Lower leg skin (tissue), 4 donors: ENCODE data around the gene RSKR. TPM values are rescaled to one million over a fixed set of nuclear protein-coding genes. Genes with fewer than 3 reads are reported as not detected.
"Not testable (repeated sequence)": the region's sequence is repeated elsewhere in the genome, so short reads cannot be mapped to it uniquely, and the experiment has no call there.

ENCODE experiments used
- DNase-seq, 2 donors: peaks; one replicate each; pipeline ENCODE4 v3.0.0-alpha.2; 2019; ENCODE audit warnings: low spot score in 2 of 2
- H3K4me3 ChIP-seq: fragments of 200-600 bp; sonication (generic); 2 replicates; pipeline ENCODE4 v1.5.1; 2017; ENCODE audit warnings: mild to moderate bottlenecking, low read depth; ENCODE audit not compliant: poor library complexity, severe bottlenecking
- CTCF ChIP-seq, 3 donors: fragments of 450-650 bp; IDR thresholded peaks; one replicate each; pipeline ENCODE4 v1.5.1; 2016; ENCODE audit warnings: antibody characterized with exemption in 3 of 3, mild to moderate bottlenecking in 3 of 3, moderate library complexity in 2 of 3
- POLR2A ChIP-seq, 2 donors: fragments of 450-650 bp; IDR thresholded peaks; one replicate each; pipeline ENCODE4 v1.6.1; 2016 to 2017; ENCODE audit warnings: antibody characterized with exemption in 2 of 2, mild to moderate bottlenecking in 1 of 2, moderate library complexity in 1 of 2
- WGBS, 2 donors: methylation state at CpG; one replicate each; pipeline ENCODE4 v1.1.5; 2018; 5-methylcytosine and 5-hydroxymethylcytosine counted together
- intact Hi-C: fragments of 100-400 bp; cut with DNase I; formaldehyde crosslinking; loops from one replicate; pipeline ENCODE4 v1.15.0; 2023; ENCODE audit warnings: low total_unique reads
- total RNA-seq, 4 donors: library from RNA; depleted of rRNA; stranded (reverse); fragments of >200 nt; gene quantifications; one replicate each; pipeline ENCODE4 v1.1.0, GENCODE V29; 2016

Gene RSKR
- total RNA-seq, 4 donors from 2014 or later = 6.7 to 8.7 (median 6.9) TPM

- intact Hi-C loops = no loop called here
- no peak for TF ChIP-seq POLR2A (IDR thresholded peaks at IDR 0.05)
- TF ChIP-seq CTCF (IDR thresholded peaks at IDR 0.05) = no peak
- 95 to 99% methylated on average over 8 of the region's 8 CpGs for WGBS, 2 donors
- no peak for DNase-seq
- H3K4me3 ChIP-seq = no peak overlapping the region
Observed at GRCh38 chr17:28578246-28579195, 35.5 kb downstream of the RSKR start.

DNA sequence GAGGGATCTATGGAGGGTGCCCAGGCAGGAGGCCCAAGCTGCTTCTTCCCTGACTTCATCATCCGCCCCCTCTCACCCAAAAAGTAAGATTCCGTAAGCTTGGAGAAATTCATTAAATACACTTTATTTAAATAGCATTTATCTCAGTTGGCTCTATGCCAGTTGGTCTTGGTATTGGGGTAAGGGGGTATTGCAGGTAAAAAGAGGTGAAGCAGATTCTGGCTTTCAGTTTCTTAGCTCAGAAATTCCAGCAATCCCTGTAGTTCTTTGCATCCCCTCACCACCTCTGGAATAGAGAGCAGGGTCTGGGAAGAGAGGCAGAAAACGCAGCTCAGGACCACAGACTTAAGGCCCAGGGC is 36.5 kb downstream of the RSKR start:
- WGBS, 2 donors = 96 to 97% methylated on average over 3 of the region's 3 CpGs
- TF ChIP-seq POLR2A (IDR thresholded peaks at IDR 0.05) = no peak
- TF ChIP-seq CTCF (IDR thresholded peaks at IDR 0.05) = no peak
- intact Hi-C loops = no loop called here
- no peak for DNase-seq
- H3K4me3 ChIP-seq = no peak overlapping the region

DNA sequence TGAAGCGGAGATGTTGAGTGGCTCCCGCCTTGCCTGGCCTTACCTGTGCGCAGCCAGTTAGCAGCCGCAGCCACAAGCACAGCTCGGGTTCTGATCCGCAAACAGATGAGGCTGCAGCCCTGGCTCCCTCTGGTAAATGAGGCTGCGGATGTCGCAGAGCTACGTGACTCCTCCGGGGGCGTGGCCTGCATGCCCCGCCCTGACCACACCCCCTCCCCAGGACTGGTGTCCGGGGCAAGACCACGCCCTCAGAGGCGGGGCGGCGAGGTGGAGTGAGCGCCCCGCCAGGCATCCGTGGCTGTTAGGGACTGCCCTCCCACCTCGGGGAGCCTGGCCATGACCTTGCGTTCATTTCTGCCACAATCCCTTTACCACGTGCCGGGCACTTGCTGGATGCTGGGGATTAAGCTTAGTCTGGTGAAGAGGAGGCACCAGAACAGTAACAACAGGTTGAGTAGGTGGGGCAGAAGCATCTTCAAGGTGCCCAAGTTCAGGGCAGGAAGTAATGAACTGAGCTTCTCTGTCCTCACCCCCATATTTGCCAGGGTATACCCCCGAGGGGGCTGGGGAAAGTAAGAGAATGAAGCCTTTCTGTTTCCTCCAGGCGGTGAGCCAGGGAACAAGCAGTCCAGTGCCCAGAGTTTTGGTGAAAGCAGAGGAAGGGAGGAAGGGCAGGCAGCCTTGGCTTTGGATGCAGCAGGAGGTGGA is 37.1 kb downstream of the RSKR start, which contains the start of gene ALDOC:
Gene ALDOC (minus strand): TSS at position 138 of the 708 bp plus-strand sequence. CDS start 1,363 bp downstream, outside the sequence.
- 3 to 14% methylated on average over 17 to 25 of the region's 26 CpGs for WGBS, 2 donors
- intact Hi-C loops = no loop called here
- peak; percentile 95 to 99 for DNase-seq
- no peak within 1 kb of the TSS for H3K4me3 ChIP-seq
- TF ChIP-seq CTCF (IDR thresholded peaks at IDR 0.05) = no peak
- TF ChIP-seq POLR2A (IDR thresholded peaks at IDR 0.05) = no peak

- DNase-seq, H3K4me3 ChIP-seq, intact Hi-C loops: not testable (repeated sequence)
- WGBS, 2 donors = 69 to 78% methylated on average over 3 of the region's 3 CpGs
Observed at GRCh38 chr17:28576016-28576415, 38.0 kb downstream of the RSKR start.

- WGBS, 2 donors = 92% methylated on average over 14 of the region's 14 CpGs
- DNase-seq = no peak
- TF ChIP-seq CTCF (IDR thresholded peaks at IDR 0.05) (no peak), POLR2A (IDR thresholded peaks at IDR 0.05) (no peak)
- H3K4me3 ChIP-seq = no peak overlapping the region
- intact Hi-C loops = no loop called here
Observed at GRCh38 chr17:28575126-28575795, 38.7 kb downstream of the RSKR start.

DNA sequence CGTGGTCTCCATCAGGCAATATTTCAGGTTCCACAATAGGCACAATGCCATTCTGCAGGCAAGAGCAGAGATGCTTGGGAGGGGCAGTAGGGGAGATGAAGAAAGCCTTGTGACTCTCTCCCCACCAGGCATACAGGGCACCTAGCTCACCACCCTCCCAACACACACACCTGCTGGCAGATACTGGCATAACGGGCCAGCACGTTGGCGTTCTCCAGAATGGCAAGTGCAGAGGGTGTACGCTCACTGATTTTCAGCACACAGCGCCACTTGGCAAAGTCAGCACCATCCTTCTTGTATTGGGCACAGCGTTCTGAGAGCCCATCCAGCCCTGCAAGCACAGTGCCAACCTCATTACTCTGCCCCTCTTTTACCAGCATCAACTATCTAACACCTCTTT is 39.5 kb downstream of the RSKR start:
- DNase-seq = no peak
- no peak overlapping the region for H3K4me3 ChIP-seq
- intact Hi-C loops = no loop called here
- 86 to 87% methylated on average over 7 of the region's 7 CpGs for WGBS, 2 donors
- TF ChIP-seq POLR2A (IDR thresholded peaks at IDR 0.05) = no peak
- TF ChIP-seq CTCF (IDR thresholded peaks at IDR 0.05) = no peak
